Measurements from ENCODE around the gene KCNN2.

KCNN2 gene

GRCh38 chr5:114434396-114435219, 72.7 kb downstream of the KCNN2 start:
- TF ChIP-seq CTCF (IDR thresholded peaks at IDR 0.05; ENCODE audit: borderline replicate concordance, insufficient read depth, low read depth, low read length) = no peak

DNA sequence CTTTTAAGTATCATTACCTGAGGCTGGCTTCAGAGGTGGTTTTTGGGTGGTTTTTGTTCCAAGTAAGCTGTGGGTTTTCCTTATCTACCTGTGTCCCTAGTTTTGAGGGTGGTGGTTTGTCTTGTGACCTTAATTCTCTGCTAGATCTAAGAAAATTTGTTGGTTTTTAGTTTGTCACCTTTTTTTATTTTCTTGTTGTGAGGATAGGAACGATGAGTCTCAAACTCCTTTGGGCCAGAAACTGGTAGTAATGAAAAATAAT, 73.3 kb downstream of the KCNN2 start:
- TF ChIP-seq CTCF (IDR thresholded peaks at IDR 0.05; ENCODE audit: borderline replicate concordance, insufficient read depth, low read depth, low read length) = no peak
- H3K4me3 ChIP-seq (ENCODE audit: low read depth, low read length) = no peak overlapping the region

More at GRCh38 chr5:114434396-114435219, 72.7 kb downstream of the KCNN2 start:
- H3K4me3 ChIP-seq (ENCODE audit: low read depth, low read length) = no peak overlapping the region

DNA sequence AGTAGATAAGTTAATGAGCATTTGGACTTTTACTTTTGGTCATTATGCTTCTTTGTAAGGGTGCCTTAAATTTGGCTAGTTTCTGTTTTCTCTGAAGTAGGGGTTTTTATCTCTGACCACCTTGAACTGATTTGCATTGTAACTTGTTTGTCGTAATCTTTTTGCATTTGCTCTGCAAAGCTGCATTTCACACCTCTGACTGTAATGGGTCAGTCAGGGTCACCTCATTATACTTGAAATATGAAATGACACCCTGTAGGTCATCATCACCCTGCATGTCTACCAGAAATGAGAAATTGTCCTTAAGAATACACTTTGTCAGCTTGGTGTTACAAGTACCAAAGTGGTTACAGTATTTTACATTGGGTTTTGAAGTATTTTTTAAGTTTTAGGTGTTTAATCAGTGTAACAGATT, 74.0 kb downstream of the KCNN2 start:
- no peak overlapping the region for H3K4me3 ChIP-seq (ENCODE audit: low read depth, low read length)
- no peak for TF ChIP-seq CTCF (IDR thresholded peaks at IDR 0.05; ENCODE audit: borderline replicate concordance, insufficient read depth, low read depth, low read length)

DNA sequence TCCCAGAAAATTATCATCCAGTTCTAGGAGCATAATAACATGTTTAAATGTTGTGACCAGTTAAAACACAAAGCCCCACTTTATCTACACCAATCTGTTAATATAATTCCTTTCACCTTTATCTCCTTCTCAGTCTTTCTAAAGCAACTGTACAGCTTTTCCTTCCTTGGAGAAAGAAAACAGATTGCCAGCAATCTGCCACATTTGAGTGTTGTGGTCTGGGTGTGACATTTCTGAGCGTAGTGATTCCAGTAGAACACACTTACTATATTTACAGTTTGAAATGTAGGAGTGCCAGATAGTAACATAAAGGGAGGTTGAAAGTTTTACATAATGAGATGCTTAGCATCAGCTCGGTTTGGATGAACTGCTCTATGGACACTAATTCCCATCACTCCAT, 76.1 kb downstream of the KCNN2 start:
- H3K4me3 ChIP-seq (ENCODE audit: low read depth, low read length) = no peak overlapping the region
- no peak for TF ChIP-seq CTCF (IDR thresholded peaks at IDR 0.05; ENCODE audit: borderline replicate concordance, insufficient read depth, low read depth, low read length)

DNA sequence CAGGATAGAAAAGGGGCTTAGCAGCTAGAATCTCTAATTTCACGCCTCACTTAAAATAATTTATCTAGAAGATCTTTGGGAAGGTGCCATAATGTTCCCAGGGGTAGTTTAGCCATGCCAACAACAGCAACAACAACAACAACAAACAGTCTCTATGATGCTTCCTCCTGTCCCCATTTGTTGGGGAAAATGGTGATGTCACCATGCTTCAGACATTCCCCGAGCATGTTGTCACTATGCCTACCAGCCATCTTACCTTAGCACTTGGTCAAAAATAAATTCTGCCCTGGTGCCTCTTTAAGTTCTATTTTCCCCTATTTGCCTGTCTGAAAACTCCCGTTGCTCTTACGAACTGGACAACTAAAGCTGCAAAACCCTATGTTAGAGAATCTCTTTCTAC, 76.6 kb downstream of the KCNN2 start:
- H3K4me3 ChIP-seq (ENCODE audit: low read depth, low read length) = no peak overlapping the region
- no peak for TF ChIP-seq CTCF (IDR thresholded peaks at IDR 0.05; ENCODE audit: borderline replicate concordance, insufficient read depth, low read depth, low read length)

GRCh38 chr5:114447084-114447773, 85.4 kb downstream of the KCNN2 start:
- no peak overlapping the region for H3K4me3 ChIP-seq (ENCODE audit: low read depth, low read length)
- TF ChIP-seq CTCF (IDR thresholded peaks at IDR 0.05; ENCODE audit: borderline replicate concordance, insufficient read depth, low read depth, low read length) = peak; percentile 17; the same call in 1 of the 2 replicates

GRCh38 chr5:114448481-114448880, 86.6 kb downstream of the KCNN2 start:
- no peak for TF ChIP-seq CTCF (IDR thresholded peaks at IDR 0.05; ENCODE audit: borderline replicate concordance, insufficient read depth, low read depth, low read length)
- no peak overlapping the region for H3K4me3 ChIP-seq (ENCODE audit: low read depth, low read length)

Data from GM12875 (cell line).